ENCODE results near the gene PCNX1.
"Not testable (repeated sequence)": the region's sequence is repeated elsewhere in the genome, so short reads cannot be mapped to it uniquely, and the experiment has no call there.

PCNX1 gene

GRCh38 chr14:70917633-70918032 lies 10.4 kb downstream of the PCNX1 start:
- no peak for FAIRE-seq

- no peak for FAIRE-seq
These were observed 12.5 kb downstream of the PCNX1 start for GRCh38 chr14:70919774-70920173.

GRCh38 chr14:70920608-70921007 lies 13.3 kb downstream of the PCNX1 start:
- FAIRE-seq = no peak

- no peak for FAIRE-seq
These were observed 14.4 kb downstream of the PCNX1 start for GRCh38 chr14:70921669-70922068.

GRCh38 chr14:70924521-70924920 lies 17.3 kb downstream of the PCNX1 start:
- FAIRE-seq = no peak

- FAIRE-seq = no peak
These were observed 19.1 kb downstream of the PCNX1 start for GRCh38 chr14:70926235-70926830.

DNA sequence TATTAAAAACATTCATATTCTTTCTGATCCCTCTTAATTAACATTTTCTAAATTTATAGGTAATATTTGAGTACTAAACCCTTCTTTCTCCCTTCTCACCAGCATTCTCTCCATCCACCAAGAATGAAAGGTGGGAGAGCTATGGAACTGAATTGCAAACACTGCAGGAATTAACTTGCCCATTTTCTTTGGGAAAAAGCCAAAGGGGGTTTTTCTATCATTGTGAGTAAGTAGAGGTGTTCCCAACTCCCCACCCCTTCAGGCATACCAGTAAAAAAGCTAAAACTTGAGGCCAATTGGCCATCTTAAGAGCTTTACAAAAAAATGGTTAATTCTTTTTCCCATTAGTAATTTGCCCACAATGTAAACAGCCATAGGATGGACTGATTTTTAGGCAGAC lies 23.7 kb downstream of the PCNX1 start:
- no peak for FAIRE-seq

DNA sequence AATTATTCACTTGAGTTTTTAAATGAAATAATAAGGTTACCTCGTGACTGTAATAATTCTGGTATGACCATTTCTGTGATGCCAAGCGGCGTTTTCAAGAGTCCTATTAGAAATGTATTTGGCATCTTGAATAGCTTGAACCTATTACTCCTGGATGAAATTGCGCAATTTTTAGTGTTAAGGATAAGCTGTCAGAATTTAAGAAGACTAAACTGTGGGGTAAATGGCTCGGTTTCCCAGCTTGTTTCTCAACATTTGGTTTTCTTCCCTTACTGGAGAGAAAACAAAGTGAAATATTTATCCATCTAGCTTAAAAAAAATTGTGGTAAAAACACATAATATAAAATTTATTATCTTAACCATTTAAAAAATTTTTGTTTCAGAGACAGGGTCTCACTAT lies 26.8 kb downstream of the PCNX1 start:
- FAIRE-seq = no peak

GRCh38 chr14:70934502-70935134 lies 27.4 kb downstream of the PCNX1 start:
- no peak for FAIRE-seq

- no peak for FAIRE-seq
These were observed 27.9 kb downstream of the PCNX1 start for GRCh38 chr14:70935135-70935534.

GRCh38 chr14:70939693-70940092 lies 32.4 kb downstream of the PCNX1 start:
- not testable (repeated sequence) for FAIRE-seq

DNA sequence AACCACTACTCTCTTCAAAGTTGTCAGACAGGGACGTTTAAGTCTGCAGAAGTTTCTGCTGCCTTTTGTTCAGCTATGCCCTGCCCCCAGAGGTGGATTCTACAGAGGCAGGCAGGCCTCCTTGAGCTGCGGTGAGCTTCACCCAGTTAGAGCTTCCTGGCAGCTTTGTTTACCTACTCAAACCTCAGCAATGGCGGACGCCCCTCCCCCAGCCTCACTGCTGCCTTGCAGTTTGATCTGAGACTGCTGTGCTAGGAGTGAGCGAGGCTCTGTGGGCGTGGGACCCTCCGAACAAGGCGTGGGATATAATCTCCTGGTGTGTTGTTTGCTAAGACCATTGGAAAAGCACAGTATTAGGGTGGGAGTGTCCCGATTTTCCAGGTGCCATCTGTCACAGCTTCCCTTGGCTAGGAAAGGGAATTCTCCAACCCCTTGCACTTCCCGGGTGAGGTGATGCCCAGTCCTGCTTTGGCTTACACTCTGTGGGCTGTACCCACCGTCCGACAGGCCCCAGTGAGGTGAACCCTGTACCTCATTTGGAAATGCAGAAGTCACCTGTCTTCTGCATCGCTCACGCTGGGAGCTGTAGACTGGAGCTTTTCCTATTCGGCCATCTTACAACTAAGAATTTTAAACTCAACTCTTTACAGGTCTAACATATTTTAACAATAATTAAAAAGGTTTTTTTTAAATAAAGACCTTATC lies 34.5 kb downstream of the PCNX1 start:
- FAIRE-seq = not testable (repeated sequence)

- FAIRE-seq = no peak
These were observed 35.1 kb downstream of the PCNX1 start for GRCh38 chr14:70942342-70942706.

DNA sequence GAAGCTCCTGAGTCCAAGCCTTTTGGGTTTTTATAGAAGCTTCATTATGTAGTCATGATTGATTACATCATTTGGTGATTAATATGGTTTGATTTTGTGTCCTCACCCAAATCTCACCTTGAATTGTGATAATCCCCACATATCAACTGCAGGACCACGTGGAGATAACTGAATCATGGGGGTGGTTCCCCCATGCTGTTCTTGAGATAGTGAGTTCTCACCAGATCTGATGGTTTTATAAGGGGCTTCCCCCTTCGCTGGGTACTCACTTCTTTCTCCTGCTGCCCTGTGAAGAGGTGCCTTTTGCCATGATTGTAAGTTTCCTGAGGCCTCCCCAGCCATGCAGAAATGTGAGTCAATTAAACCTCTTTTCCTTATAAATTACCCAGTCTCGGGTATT lies 35.5 kb downstream of the PCNX1 start:
- FAIRE-seq = not testable (repeated sequence)

GRCh38 chr14:70943838-70944237 lies 36.6 kb downstream of the PCNX1 start:
- FAIRE-seq = no peak

GRCh38 chr14:70947739-70948138 lies 40.5 kb downstream of the PCNX1 start:
- no peak for FAIRE-seq

GRCh38 chr14:70952485-70952884 lies 45.2 kb downstream of the PCNX1 start:
- no peak for FAIRE-seq

DNA sequence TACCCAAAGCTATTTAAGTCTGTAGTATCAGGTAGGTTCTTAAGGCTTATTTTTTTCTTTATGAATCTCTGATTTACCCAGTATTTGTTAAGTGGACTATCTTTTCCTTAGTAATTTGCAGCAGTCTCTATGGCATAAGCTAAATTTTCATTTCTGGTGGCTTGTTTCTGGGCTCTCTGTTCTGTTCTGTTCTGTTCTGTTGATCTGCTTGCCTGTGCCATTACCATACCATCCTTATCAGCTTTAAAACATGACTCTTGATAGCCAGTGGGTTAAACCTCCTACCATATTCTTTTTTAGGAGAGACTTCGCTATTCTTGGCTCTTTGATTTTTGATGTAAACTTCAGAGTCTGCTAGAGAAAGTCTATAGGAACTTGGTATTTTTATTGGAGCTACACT lies 46.8 kb downstream of the PCNX1 start:
- no peak for FAIRE-seq

GRCh38 chr14:70955543-70956480 lies 48.6 kb downstream of the PCNX1 start:
- no peak for FAIRE-seq

DNA sequence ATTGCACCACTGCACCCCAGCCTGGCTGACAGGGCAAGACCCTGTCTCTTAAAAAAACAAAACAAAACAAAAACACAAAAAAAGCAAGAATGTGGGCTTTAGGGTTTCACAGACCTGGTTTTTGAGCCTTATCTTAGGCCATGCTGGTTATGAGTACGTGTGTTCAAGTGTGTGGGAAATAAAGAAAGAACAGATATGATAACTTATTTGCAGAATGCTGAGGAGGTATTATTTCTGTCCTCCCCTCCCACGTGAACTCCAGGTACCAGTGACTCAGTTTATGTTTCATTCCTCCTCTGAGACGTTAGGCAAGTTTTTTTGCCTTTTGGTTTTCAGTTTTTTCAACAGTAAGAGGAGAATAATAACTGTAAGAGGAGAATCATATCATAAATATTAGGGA lies 49.3 kb downstream of the PCNX1 start:
- no peak for FAIRE-seq

GRCh38 chr14:70957710-70958109 lies 50.5 kb downstream of the PCNX1 start:
- FAIRE-seq = no peak

DNA sequence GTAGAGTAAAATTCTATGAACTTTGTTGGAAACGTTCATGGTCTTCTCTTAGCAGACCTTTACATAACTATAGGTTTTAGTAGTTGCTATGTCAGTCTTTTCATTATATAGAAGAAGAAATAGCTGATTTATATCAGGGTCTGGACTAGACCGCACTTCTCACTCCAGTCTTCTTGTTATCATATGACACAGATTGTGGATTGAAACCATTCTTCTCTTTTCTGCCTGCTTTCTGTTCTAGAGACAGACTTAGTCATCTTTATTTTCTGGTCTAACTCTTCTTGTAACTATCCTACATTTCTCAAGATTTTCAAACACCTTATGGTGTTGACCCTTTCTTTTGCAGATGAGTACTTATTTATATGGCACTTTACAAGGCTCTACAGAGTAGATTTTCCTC lies 55.7 kb downstream of the PCNX1 start:
- no peak for FAIRE-seq

- no peak for FAIRE-seq
These were observed 57.2 kb downstream of the PCNX1 start for GRCh38 chr14:70964492-70964891.

All from A204.1 (cell line).